Subcutaneous adipose tissue (tissue), 4 donors: ENCODE data around the gene TRIM3. TPM values are rescaled to one million over a fixed set of nuclear protein-coding genes. Genes with fewer than 3 reads are reported as not detected.

ENCODE experiments used
- CTCF ChIP-seq: fragments of 450-650 bp; IDR thresholded peaks from one replicate; pipeline ENCODE4 v1.5.1; 2016; ENCODE audit warnings: low read depth, mild to moderate bottlenecking, control low read depth, antibody characterized with exemption, moderate library complexity
- total RNA-seq, 4 donors: library from RNA; depleted of rRNA; stranded (reverse); fragments of >200 nt; gene quantifications; one replicate each; pipeline ENCODE4 v1.1.0, GENCODE V29; 2016

Gene TRIM3
- total RNA-seq, 4 donors from 2014 or later: 11.9 to 22.0 (median 19.2) TPM

GRCh38 chr11:6498544-6498943 lies 24.8 kb upstream of the TRIM3 start:
- TF ChIP-seq CTCF: no peak

GRCh38 chr11:6498121-6498520 lies 24.4 kb upstream of the TRIM3 start:
- TF ChIP-seq CTCF: no peak

GRCh38 chr11:6497069-6497839 lies 23.5 kb upstream of the TRIM3 start, which contains the start of gene DNHD1:
DNHD1 (plus strand) TSS chr11:6497280; CDS start chr11:6498216, 936 bp downstream.
- no peak for TF ChIP-seq CTCF

- no peak for TF ChIP-seq CTCF
These were observed 15.6 kb upstream of the TRIM3 start for GRCh38 chr11:6489306-6489705.

GRCh38 chr11:6488821-6489220 lies 15.1 kb upstream of the TRIM3 start:
- no peak for TF ChIP-seq CTCF

GRCh38 chr11:6488342-6488741 lies 14.6 kb upstream of the TRIM3 start:
- TF ChIP-seq CTCF: no peak

- TF ChIP-seq CTCF: no peak
These were observed 13.2 kb upstream of the TRIM3 start for GRCh38 chr11:6486938-6487337.
